K562 (cell line): ENCODE measurements around the gene TOR3A. TPM values are rescaled to one million over a fixed set of nuclear protein-coding genes. Genes with fewer than 3 reads are reported as not detected.

ENCODE experiments used
- ATAC-seq: fragments of 200-7000 bp; cut with Tn5 transposase; 3 replicates; pipeline ENCODE4 v1.9.1; 2020; ENCODE audit warnings: moderate library complexity
- BruUV-seq: library from RNA; stranded (reverse); fragments of 400-500 nt; replicated peaks from 2 replicates; lab custom pipeline; 2021; lab: Mats Ljungman, UMichigan
- CTCF ChIA-PET: fragments of 300-600 bp; formaldehyde crosslinking; extraction: SDS; loops from one replicate; lab custom pipeline; 2021; ENCODE audit warnings: low intra/inter-chr PET ratio; lab: Yijun Ruan, JAX
- POLR2A ChIA-PET: fragments of 300-600, 350-650 bp; sonication (Branson Sonifier 250); formaldehyde crosslinking; extraction: SDS; loops from one replicate; lab custom pipeline; 2021; ENCODE audit warnings: antibody characterized with exemption, inconsistent platforms; lab: Yijun Ruan, JAX
- DNase-seq, 4 experiments: peaks; one replicate each; pipeline versions ENCODE4 v3.0.0 to v3.0.0-alpha.2; 2011 to 2018; ENCODE audit warnings: low spot score in 3 of 4, mixed read lengths in 3 of 4; ENCODE audit errors: extremely low read depth in 1 of 4
- FAIRE-seq: peaks from 2 replicates; lab custom pipeline; 2011; peaks lifted over from hg19 to GRCh38; lab: Jason Lieb, UNC
- H2AFZ ChIP-seq: 2 replicates; pipeline ENCODE4 v1.6.0; 2011; ENCODE audit warnings: low read depth, low read length, control low read depth, inconsistent platforms
- H3K27ac ChIP-seq: fragments of 200-600 bp; 3 replicates; pipeline ENCODE4 v1.8.0; 2011; ENCODE audit warnings: low read depth, mild to moderate bottlenecking, control low read depth, inconsistent platforms, low read length, moderate library complexity, mixed read lengths; ENCODE audit errors: extremely low read depth
- H3K27me3 ChIP-seq, 2 experiments: fragments of 300-600 bp in 1 of 2; 2 replicates in 1 of 2; 3 replicates in 1 of 2; pipeline versions ENCODE4 v1.6.0 to v1.8.0; 2011; ENCODE audit warnings: inconsistent platforms in 2 of 2, low read length in 2 of 2, mild to moderate bottlenecking in 1 of 2, mixed read lengths in 1 of 2, moderate library complexity in 1 of 2; ENCODE audit not compliant: control insufficient read depth in 2 of 2, insufficient read depth in 2 of 2
- H3K36me3 ChIP-seq: fragments of 300-600 bp; 3 replicates; pipeline ENCODE4 v1.8.0; 2011; ENCODE audit warnings: mild to moderate bottlenecking, low read length, inconsistent platforms; ENCODE audit not compliant: control insufficient read depth, insufficient read depth
- H3K4me1 ChIP-seq, 2 experiments: fragments of 200-600 bp in 1 of 2; replicated peaks in 1 of 2; 2 replicates in 1 of 2; 3 replicates in 1 of 2; pipeline versions ENCODE4 v1.5.1 to v1.8.0; 2011; ENCODE audit warnings: inconsistent platforms in 2 of 2, low read length in 2 of 2, mild to moderate bottlenecking in 1 of 2, mixed read lengths in 1 of 2, moderate library complexity in 1 of 2; ENCODE audit not compliant: control insufficient read depth in 2 of 2, insufficient read depth in 2 of 2
- H3K4me2 ChIP-seq: 2 replicates; pipeline ENCODE4 v1.6.1; 2011; ENCODE audit warnings: low read length, control low read depth, inconsistent platforms, mixed read lengths; ENCODE audit not compliant: insufficient read depth
- H3K4me3 ChIP-seq: fragments of 200-600 bp; sonication (generic), shearing (Covaris generic); 2 replicates; pipeline ENCODE4 v1.5.1; 2016; ENCODE audit warnings: control low read depth, inconsistent platforms
- H3K79me2 ChIP-seq: fragments of 200-600 bp; 3 replicates; pipeline ENCODE4 v1.8.0; 2011; ENCODE audit warnings: low read length, inconsistent platforms; ENCODE audit not compliant: control insufficient read depth, insufficient read depth
- H3K9ac ChIP-seq, 2 experiments: 2 replicates each; pipeline versions ENCODE4 v1.6.0 to v1.6.1; 2011; ENCODE audit warnings: low read depth in 2 of 2, low read length in 2 of 2, control low read depth in 1 of 2, inconsistent platforms in 1 of 2, mild to moderate bottlenecking in 1 of 2, mixed read lengths in 1 of 2; ENCODE audit not compliant: insufficient read depth in 1 of 2
- H3K9me1 ChIP-seq: one replicate; pipeline ENCODE4 v1.6.0; 2011; ENCODE audit warnings: inconsistent platforms, mild to moderate bottlenecking, low read length, moderate library complexity; ENCODE audit not compliant: control insufficient read depth, insufficient read depth
- H3K9me3 ChIP-seq: replicated peaks from 2 replicates; pipeline ENCODE4 v1.5.1; 2011; ENCODE audit warnings: low read depth, low read length, inconsistent platforms; ENCODE audit not compliant: control insufficient read depth, insufficient read depth
- H4K20me1 ChIP-seq: replicated peaks from 2 replicates; pipeline ENCODE4 v1.6.1; 2011; ENCODE audit warnings: low read length, inconsistent platforms, mixed read lengths; ENCODE audit not compliant: control insufficient read depth, insufficient read depth
- ETV1 ChIP-seq: fragments of 450-650 bp; conservative IDR thresholded peaks from 2 replicates; pipeline ENCODE4 v1.6.1; 2016; ENCODE audit warnings: missing genetic modification characterization, control low read depth, low read depth, missing compliant biosample characterization
- PKNOX1 ChIP-seq: fragments of 450-650 bp; IDR thresholded peaks from 2 replicates; pipeline ENCODE4 v1.6.1; 2016
- RBBP5 ChIP-seq: fragments of 200-600 bp; sonication (generic); IDR thresholded peaks from 2 replicates; pipeline ENCODE4 v1.6.1; 2012; ENCODE audit warnings: borderline replicate concordance, mild to moderate bottlenecking, low read length, control low read depth, inconsistent platforms; ENCODE audit not compliant: insufficient read depth, poor library complexity, severe bottlenecking
- RCOR1 ChIP-seq, 2 experiments: IDR thresholded peaks; 2 replicates each; pipeline ENCODE4 v1.6.1; 2012; ENCODE audit warnings: low read depth in 2 of 2, low read length in 2 of 2, borderline replicate concordance in 1 of 2, improper control_type of control experiment in 1 of 2
- STAT5B ChIP-seq: fragments of 250-450 bp; sonication (Bioruptor Pico); IDR thresholded peaks from 2 replicates; pipeline ENCODE4 v1.8.0; 2021; ENCODE audit warnings: mild to moderate bottlenecking, inconsistent platforms
- ZBED1 ChIP-seq: IDR thresholded peaks from 2 replicates; pipeline ENCODE4 v1.6.1; 2014
- ZBTB34 ChIP-seq: fragments of 250-450 bp; sonication (Bioruptor Pico); IDR thresholded peaks from 2 replicates; pipeline ENCODE4 v1.8.0; 2021; ENCODE audit warnings: mild to moderate bottlenecking, moderate library complexity
- ZNF280B ChIP-seq: fragments of 250-450 bp; sonication (Bioruptor Pico); IDR thresholded peaks from 2 replicates; pipeline ENCODE4 v1.5.1; 2021; ENCODE audit warnings: mild to moderate bottlenecking
- ZNF518B ChIP-seq: fragments of 250-450 bp; sonication (Bioruptor Pico); IDR thresholded peaks from 2 replicates; pipeline ENCODE4 v1.5.0; 2021; ENCODE audit warnings: mild to moderate bottlenecking, moderate library complexity
- ZNF57 ChIP-seq: fragments of 450-650 bp; formaldehyde crosslinking; IDR thresholded peaks from 2 replicates; pipeline ENCODE4 v1.4.0; 2020; ENCODE audit warnings: mild to moderate bottlenecking, moderate library complexity
- WGBS: fragments of 100-300 bp; shearing (Covaris generic); methylation state at CpG from one replicate; pipeline ENCODE4 v1.1.6; 2016; ENCODE audit warnings: low coverage, mixed read lengths; ENCODE audit not compliant: insufficient coverage; ENCODE audit errors: missing lambda C conversion rate; 5-methylcytosine and 5-hydroxymethylcytosine counted together
- in situ Hi-C: fragments of 300-500 bp; cut with MboI; formaldehyde crosslinking; loops from 4 replicates; pipeline ENCODE4 v1.15.0; 2018; ENCODE audit warnings: inconsistent platforms, mixed read lengths
- intact Hi-C: fragments of 100-400 bp; cut with micrococcal nuclease; formaldehyde crosslinking; loops from 2 replicates; pipeline ENCODE4 v1.14.2; 2022
- polyA plus RNA-seq, 8 experiments: library from polyadenylated mRNA; depleted of rRNA in 4 of 8; stranded (reverse) in 5 of 8; unstranded in 3 of 8; fragments of >200 nt; fragmentation: Nextera tagmentation in 2 of 8; fragmentation: Illumina TruSeq in 1 of 8; extraction: Ambion mirVana in 2 of 8; extraction: Trizol in 1 of 8; gene quantifications; 2 replicates each; pipeline versions ENCODE4 v1.2.1 to v1.2.3, GENCODE V29; 2011 to 2014; ENCODE audit warnings: inconsistent platforms in 1 of 8, missing spikeins in 1 of 8
- total RNA-seq, 7 experiments: library from RNA; depleted of rRNA in 6 of 7; stranded (reverse); fragments of >200 nt in 6 of 7; fragmentation: Illumina TruSeq in 2 of 7; extraction: Trizol in 2 of 7; gene quantifications; 2 replicates each; pipeline versions ENCODE4 v1.2.1 to v1.2.3, GENCODE V29; 2011 to 2021; ENCODE audit warnings: low replicate concordance in 1 of 7
- TF ChIP-seq, protein P1 (sequence below): fragments of 450-650 bp; IDR thresholded peaks from 2 replicates; pipeline ENCODE4 v1.7.1; 2018; ENCODE audit warnings: mild to moderate bottlenecking, low read depth; ENCODE audit not compliant: partially characterized antibody

The TOR3A gene
- total and polyA plus RNA-seq, 9 of the 15 experiments (the other 6 are each of a cell fraction or from before 2014, with no cell fraction given) = 7.9 to 94.5 (median 39.7) TPM

DNA sequence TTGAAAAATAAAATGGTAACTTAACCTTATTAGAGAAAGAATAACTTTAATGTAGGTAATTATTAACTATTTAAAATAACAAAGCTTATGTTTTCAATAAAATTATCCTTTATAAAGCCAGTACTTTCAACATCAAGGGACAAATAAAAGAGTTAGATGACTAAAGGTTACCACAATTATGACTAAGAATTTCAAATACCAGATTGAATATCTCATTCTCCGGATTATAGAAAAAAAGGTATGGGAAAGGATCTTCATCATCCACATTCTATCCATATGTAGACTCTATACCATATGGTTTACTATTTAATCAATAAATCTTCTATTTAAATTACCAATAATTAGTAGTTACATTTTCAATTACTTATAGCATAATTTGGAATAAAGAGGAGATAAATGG is 62.8 kb downstream of the TOR3A start:
- in situ Hi-C loops = no loop called here
- Histone ChIP-seq H2AFZ (no peak overlapping the region), H4K20me1 (no peaks in the 10 kb centered on the region), H3K9me3 (no peaks in the 10 kb centered on the region), H3K27ac (no peak overlapping the region), H3K36me3 (no peaks in the 10 kb centered on the region), H3K9ac (no peak overlapping the region), H3K9me1 (no peaks in the 10 kb centered on the region), H3K79me2 (peaks cover 7% of the 10 kb centered on the region; the same call in 1 of the 3 replicates), H3K4me1 (peaks cover 0 to 12% of the 10 kb centered on the region in 2 experiments; a peak in 2 of 5 replicates), H3K27me3 (no peaks in the 10 kb centered on the region), H3K4me3 (no peak overlapping the region), H3K4me2 (no peak overlapping the region)
- POLR2A ChIA-PET = no interaction called here
- FAIRE-seq (no peak), ATAC-seq (no peak), DNase-seq (no peak)
- WGBS = 91% methylated on average over 1 of the region's 1 CpG
- intact Hi-C loops = no loop called here
- no TSS peak for BruUV-seq
- CTCF ChIA-PET = no interaction called here
- no peak for TF ChIP-seq ZNF518B
- no peak for TF ChIP-seq RBBP5
- no peak for TF ChIP-seq ETV1 (tag)
- no peak for TF ChIP-seq STAT5B (CRISPR knock-in tag)
- no peak for TF ChIP-seq PKNOX1
- TF ChIP-seq ZBED1 = no peak
- TF ChIP-seq, protein P1, sequence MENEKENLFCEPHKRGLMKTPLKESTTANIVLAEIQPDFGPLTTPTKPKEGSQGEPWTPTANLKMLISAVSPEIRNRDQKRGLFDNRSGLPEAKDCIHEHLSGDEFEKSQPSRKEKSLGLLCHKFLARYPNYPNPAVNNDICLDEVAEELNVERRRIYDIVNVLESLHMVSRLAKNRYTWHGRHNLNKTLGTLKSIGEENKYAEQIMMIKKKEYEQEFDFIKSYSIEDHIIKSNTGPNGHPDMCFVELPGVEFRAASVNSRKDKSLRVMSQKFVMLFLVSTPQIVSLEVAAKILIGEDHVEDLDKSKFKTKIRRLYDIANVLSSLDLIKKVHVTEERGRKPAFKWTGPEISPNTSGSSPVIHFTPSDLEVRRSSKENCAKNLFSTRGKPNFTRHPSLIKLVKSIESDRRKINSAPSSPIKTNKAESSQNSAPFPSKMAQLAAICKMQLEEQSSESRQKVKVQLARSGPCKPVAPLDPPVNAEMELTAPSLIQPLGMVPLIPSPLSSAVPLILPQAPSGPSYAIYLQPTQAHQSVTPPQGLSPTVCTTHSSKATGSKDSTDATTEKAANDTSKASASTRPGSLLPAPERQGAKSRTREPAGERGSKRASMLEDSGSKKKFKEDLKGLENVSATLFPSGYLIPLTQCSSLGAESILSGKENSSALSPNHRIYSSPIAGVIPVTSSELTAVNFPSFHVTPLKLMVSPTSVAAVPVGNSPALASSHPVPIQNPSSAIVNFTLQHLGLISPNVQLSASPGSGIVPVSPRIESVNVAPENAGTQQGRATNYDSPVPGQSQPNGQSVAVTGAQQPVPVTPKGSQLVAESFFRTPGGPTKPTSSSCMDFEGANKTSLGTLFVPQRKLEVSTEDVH = no peak
- TF ChIP-seq ZNF57 (CRISPR knock-in tag) = no peak
- no peak for TF ChIP-seq ZNF280B (CRISPR knock-in tag)
- no peak for TF ChIP-seq RCOR1 (IDR thresholded peaks at IDR 0.05; ENCODE audit: borderline replicate concordance in 1 of 2, low read depth in 2 of 2, low read length in 2 of 2)
- no peak for TF ChIP-seq ZBTB34 (CRISPR knock-in tag)
